ENCODE measurements around the gene CYP4B1. TPM values are rescaled to one million over a fixed set of nuclear protein-coding genes. Genes with fewer than 3 reads are reported as not detected.

Gene CYP4B1
- total RNA-seq, 2 donors from 2014 or later = 1.2 TPM; not detected in 1

- no peak for DNase-seq
Observed at GRCh38 chr1:46797696-46798470, 963 bp upstream of the CYP4B1 start.

GRCh38 chr1:46800742-46801141 lies 1.9 kb downstream of the CYP4B1 start:
- no peaks in the 10 kb centered on the region for H3K4me1 ChIP-seq
- H3K27ac ChIP-seq = no peak overlapping the region
- no peak for DNase-seq
- no peak overlapping the region for H3K4me3 ChIP-seq
- no peaks in the 10 kb centered on the region for H3K36me3 ChIP-seq
- H3K9ac ChIP-seq (ENCODE audit: low read depth in 2 of 2, low read length in 2 of 2) = no peak overlapping the region
- no peaks in the 10 kb centered on the region for H3K27me3 ChIP-seq
- intact Hi-C loops (cut with DNase I) = no loop called here
- no peaks in the 10 kb centered on the region for H3K9me3 ChIP-seq
- TF ChIP-seq CTCF (IDR thresholded peaks at IDR 0.05) = no peak

More at GRCh38 chr1:46797696-46798470, 963 bp upstream of the CYP4B1 start:
- Histone ChIP-seq H3K9me3 (no peaks in the 10 kb centered on the region), H3K4me1 (no peaks in the 10 kb centered on the region), H3K27ac (no peak overlapping the region), H3K27me3 (no peaks in the 10 kb centered on the region), H3K4me3 (no peak overlapping the region), H3K9ac (ENCODE audit: low read depth in 2 of 2, low read length in 2 of 2) (no peak overlapping the region), H3K36me3 (no peaks in the 10 kb centered on the region)
- no peak for TF ChIP-seq CTCF (IDR thresholded peaks at IDR 0.05)
- intact Hi-C loops (cut with DNase I) = no loop called here

- DNase-seq = no peak
- intact Hi-C loops (cut with DNase I) = no loop called here
- H3K4me3 ChIP-seq = no peak overlapping the region
- no peak overlapping the region for H3K9ac ChIP-seq (ENCODE audit: low read depth in 2 of 2, low read length in 2 of 2)
- H3K36me3 ChIP-seq = no peaks in the 10 kb centered on the region
- H3K4me1 ChIP-seq = no peaks in the 10 kb centered on the region
- H3K27me3 ChIP-seq = no peaks in the 10 kb centered on the region
- H3K9me3 ChIP-seq = no peaks in the 10 kb centered on the region
- no peak overlapping the region for H3K27ac ChIP-seq
- TF ChIP-seq CTCF (IDR thresholded peaks at IDR 0.05) = no peak
Observed at GRCh38 chr1:46801323-46802055, 2.6 kb downstream of the CYP4B1 start.

GRCh38 chr1:46802081-46802480 lies 3.2 kb downstream of the CYP4B1 start:
- intact Hi-C loops (cut with DNase I) = no loop called here
- no peaks in the 10 kb centered on the region for H3K9me3 ChIP-seq
- no peak overlapping the region for H3K9ac ChIP-seq (ENCODE audit: low read depth in 2 of 2, low read length in 2 of 2)
- H3K27me3 ChIP-seq = no peaks in the 10 kb centered on the region
- DNase-seq = no peak
- no peak overlapping the region for H3K4me3 ChIP-seq
- no peak for TF ChIP-seq CTCF (IDR thresholded peaks at IDR 0.05)
- H3K36me3 ChIP-seq = no peaks in the 10 kb centered on the region
- H3K4me1 ChIP-seq = no peaks in the 10 kb centered on the region
- H3K27ac ChIP-seq = no peak overlapping the region

GRCh38 chr1:46802901-46803574 lies 4.2 kb downstream of the CYP4B1 start:
- DNase-seq = no peak
- intact Hi-C loops (cut with DNase I) = no loop called here
- Histone ChIP-seq H3K36me3 (no peaks in the 10 kb centered on the region), H3K4me3 (no peak overlapping the region), H3K4me1 (no peaks in the 10 kb centered on the region), H3K9ac (ENCODE audit: low read depth in 2 of 2, low read length in 2 of 2) (no peak overlapping the region), H3K27me3 (no peaks in the 10 kb centered on the region), H3K9me3 (no peaks in the 10 kb centered on the region), H3K27ac (no peak overlapping the region)
- no peak for TF ChIP-seq CTCF (IDR thresholded peaks at IDR 0.05)
